ENCODE data around the gene CHST10.

CHST10 gene

DNA sequence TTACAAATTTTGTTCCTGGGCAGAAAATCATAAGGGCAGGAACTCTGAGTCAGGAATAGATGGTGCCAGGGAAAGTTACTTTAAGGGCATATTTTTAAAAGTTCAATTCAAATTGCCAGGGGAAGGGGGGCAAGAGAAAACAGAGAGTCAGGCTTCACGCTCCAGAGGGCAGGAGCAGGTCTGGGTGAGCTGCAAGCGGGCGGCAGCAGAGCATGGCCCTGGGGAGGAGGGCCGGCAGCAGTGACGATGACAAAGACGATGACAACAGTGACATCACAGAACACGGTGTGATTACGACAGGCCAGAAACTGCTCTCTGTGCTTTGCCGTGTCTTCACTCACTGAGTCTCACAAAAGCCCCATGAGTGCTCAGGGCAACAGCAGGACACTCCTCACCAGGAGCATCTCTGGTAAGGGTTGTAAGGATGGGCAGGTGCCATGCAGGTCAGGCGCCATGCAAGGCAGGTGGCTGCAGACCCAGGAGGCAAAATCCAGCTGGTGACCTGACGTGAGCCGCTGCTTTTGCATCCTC lies 23.3 kb downstream of the CHST10 start:
- no peak overlapping the region for H3K4me3 ChIP-seq (ENCODE audit: low read depth, low read length)
- DNase-seq (ENCODE audit: low read depth, low spot score): no peak
- TF ChIP-seq, protein P1, sequence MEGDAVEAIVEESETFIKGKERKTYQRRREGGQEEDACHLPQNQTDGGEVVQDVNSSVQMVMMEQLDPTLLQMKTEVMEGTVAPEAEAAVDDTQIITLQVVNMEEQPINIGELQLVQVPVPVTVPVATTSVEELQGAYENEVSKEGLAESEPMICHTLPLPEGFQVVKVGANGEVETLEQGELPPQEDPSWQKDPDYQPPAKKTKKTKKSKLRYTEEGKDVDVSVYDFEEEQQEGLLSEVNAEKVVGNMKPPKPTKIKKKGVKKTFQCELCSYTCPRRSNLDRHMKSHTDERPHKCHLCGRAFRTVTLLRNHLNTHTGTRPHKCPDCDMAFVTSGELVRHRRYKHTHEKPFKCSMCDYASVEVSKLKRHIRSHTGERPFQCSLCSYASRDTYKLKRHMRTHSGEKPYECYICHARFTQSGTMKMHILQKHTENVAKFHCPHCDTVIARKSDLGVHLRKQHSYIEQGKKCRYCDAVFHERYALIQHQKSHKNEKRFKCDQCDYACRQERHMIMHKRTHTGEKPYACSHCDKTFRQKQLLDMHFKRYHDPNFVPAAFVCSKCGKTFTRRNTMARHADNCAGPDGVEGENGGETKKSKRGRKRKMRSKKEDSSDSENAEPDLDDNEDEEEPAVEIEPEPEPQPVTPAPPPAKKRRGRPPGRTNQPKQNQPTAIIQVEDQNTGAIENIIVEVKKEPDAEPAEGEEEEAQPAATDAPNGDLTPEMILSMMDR (IDR thresholded peaks at IDR 0.05; ENCODE audit: insufficient read depth, low read length, missing control alignments): no peak
- ChIA-PET CTCF (interaction anchor here (1.5 to 11.8 kb wide), 3 partner anchors 11 to 132 kb away, joined by 3 to 120 read pairs (median 21); no protein-coding TSS in a partner anchor), POLR2A (no interaction called here)

DNA sequence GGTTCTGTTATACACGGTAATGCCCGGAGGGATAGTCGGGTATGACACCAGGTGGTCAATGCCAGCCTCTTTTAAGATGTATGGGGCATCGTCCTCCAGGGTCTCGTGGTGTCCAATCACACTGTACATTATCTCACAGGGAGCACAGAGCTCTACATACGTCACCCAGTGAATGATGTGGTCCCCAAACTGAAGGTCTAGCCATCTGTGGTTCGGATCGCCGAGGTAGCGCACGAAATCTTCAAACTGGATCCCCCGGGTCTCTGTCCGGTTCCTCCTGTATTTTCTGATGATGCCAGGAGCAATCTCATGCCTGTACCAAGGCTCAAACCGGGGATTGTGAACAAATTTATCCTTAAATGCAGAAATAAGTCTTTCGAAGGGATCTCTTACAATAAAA lies 24.1 kb downstream of the CHST10 start:
- H3K4me3 ChIP-seq (ENCODE audit: low read depth, low read length): no peak overlapping the region
- DNase-seq (ENCODE audit: low read depth, low spot score): no peak
- CTCF ChIA-PET: interaction anchor here (5.7 to 11.8 kb wide), 2 partner anchors 13 to 131 kb away, joined by 54 to 120 read pairs; no protein-coding TSS in a partner anchor
- TF ChIP-seq, protein P1 (IDR thresholded peaks at IDR 0.05; ENCODE audit: insufficient read depth, low read length, missing control alignments): no peak
- POLR2A ChIA-PET: no interaction called here

DNA sequence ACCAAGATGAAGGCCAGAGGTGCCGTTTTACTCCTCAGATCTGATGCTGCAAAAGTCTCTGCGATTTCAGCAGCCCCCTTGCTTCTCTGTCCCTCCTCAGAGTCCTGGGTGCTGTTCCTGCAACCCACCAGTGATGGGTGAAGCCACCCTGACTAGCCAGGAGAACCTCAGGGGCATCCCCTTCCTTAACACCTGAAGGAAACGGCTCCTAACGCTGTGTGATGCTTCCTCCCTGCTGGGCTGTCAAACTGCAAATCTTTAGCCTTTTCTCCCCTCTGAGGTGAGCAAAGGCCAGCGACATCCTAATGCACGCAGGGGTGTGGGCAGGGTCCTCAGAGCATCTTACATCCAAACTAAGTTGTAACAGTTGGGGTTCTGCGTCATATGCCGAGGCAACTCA lies 24.8 kb downstream of the CHST10 start:
- no peak for DNase-seq (ENCODE audit: low read depth, low spot score)
- ChIA-PET POLR2A (no interaction called here), CTCF (interaction anchor here (5.7 to 11.8 kb wide), 2 partner anchors 12 to 131 kb away, joined by 54 to 120 read pairs; no protein-coding TSS in a partner anchor)
- H3K4me3 ChIP-seq (ENCODE audit: low read depth, low read length): no peak overlapping the region
- TF ChIP-seq, protein P1 (IDR thresholded peaks at IDR 0.05; ENCODE audit: insufficient read depth, low read length, missing control alignments): no peak

DNA sequence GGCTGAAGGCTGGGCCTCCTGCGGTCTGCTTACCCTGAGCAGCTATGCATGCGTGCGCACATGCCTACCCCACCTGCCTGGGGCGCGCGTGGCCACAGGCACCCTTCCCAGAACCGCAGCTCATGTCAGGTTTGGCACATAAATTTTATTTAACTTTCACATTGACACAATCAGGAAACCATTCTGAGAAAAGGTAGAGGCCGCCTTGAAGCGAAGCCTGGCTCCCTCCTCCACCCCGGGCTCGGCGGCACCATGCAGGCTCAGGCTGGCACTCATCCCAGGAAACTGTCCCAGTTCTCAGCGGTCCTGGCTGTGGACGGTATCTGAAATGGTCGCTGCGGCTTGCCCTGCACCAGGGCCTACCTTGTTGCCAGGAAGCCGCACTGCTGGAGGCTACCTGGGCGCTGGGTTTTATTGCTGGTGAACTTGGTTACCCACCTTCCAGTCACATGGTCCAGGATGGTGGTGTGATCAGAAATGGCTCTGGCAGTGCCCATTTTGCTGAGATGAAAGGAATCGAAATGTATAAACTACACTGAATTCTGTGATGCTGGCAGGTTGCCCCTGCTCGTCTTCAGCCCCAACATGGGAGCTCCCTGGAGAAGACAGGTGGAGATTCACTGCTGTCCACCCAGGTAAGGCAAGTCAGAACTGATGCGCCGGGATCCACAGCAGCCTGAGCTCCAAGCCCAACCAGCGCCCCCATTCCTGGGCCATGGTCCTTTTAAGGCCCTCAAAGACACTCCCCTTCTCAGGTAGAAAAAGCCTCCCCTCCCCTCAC lies 25.5 kb downstream of the CHST10 start:
- H3K4me3 ChIP-seq (ENCODE audit: low read depth, low read length): no peak overlapping the region
- POLR2A ChIA-PET: no interaction called here
- DNase-seq (ENCODE audit: low read depth, low spot score): no peak
- TF ChIP-seq, protein P1 (IDR thresholded peaks at IDR 0.05; ENCODE audit: insufficient read depth, low read length, missing control alignments): no peak
- CTCF ChIA-PET: interaction anchor here (1.4 to 11.8 kb wide), 3 partner anchors 12 to 130 kb away, joined by 3 to 120 read pairs (median 54); no protein-coding TSS in a partner anchor

DNA sequence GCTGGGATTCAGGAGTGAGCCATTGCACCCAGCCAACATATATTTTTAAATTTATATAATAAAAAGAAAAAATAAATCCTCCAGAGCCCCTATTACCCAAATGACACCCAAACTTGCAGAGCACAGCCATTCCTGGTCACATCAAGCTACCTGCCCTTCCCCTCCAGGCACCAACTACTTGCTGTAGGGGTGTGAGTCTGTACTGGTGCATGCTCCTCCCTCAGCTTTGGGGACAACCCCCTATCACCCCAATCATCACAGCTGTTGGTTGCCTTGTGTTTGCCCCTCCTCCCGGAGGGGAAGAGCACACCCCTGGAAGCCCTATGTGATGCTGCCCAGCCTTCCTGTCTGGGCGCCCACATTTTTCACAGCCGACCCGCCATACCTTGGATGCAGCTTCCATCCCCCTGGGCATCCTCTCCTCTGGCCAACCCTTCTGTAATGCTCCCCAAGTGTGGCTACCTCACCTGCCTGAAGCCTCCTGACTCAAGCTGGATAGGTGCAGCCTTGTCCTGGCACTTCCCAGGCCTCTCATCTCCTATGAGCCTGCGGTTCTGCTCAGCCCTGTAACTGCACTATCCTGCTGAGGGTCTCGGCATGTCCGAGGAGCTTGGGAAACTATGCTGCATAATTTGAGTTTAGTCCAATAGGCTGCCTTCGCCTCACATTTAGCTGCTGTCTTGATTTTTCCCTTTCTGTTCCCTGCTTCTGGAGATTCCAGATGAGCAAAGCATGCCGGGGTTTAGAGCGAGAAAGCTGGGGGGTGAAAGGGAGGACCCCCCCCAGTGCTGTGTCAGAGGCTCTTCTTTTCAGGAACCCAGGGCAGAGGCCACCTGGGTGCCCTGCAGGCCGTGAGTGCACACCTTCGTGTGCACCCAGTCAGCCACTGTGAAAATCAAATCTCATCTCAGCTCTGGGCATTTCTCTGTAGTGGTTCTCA lies 27.2 kb downstream of the CHST10 start:
- ChIA-PET POLR2A (no interaction called here), CTCF (interaction anchor here (1.4 to 11.8 kb wide), 3 partner anchors 10 to 128 kb away, joined by 3 to 120 read pairs (median 54); no protein-coding TSS in a partner anchor)
- H3K4me3 ChIP-seq (ENCODE audit: low read depth, low read length): no peak overlapping the region
- no peak for DNase-seq (ENCODE audit: low read depth, low spot score)
- TF ChIP-seq, protein P1 (IDR thresholded peaks at IDR 0.05; ENCODE audit: insufficient read depth, low read length, missing control alignments): no peak
